SK-MEL-5 (cell line): Measurements from ENCODE around the gene CLECL1. TPM values are rescaled to one million over a fixed set of nuclear protein-coding genes. Genes with fewer than 3 reads are reported as not detected.
"Not testable (repeated sequence)": the region's sequence is repeated elsewhere in the genome, so short reads cannot be mapped to it uniquely, and the experiment has no call there.

Experiments used
- DNase-seq: peaks from one replicate; pipeline ENCODE4 v3.0.0-alpha.2; 2016; ENCODE audit warnings: low read depth, low spot score
- in situ Hi-C: cut with HindIII; loops from 2 replicates; pipeline ENCODE4 v1.10.0; 2016; ENCODE audit warnings: low sequenced_read_pairs, high pct_unique_total_duplicates, low pct_unique_long_range_greater_than_20kb
- total RNA-seq: library from RNA; depleted of rRNA; stranded (reverse); fragments of >200 nt; shearing (Covaris generic); gene quantifications from 2 replicates; pipeline ENCODE4 v1.2.3, GENCODE V29; 2014

The CLECL1 gene
- total RNA-seq, 1 experiment from 2014 or later, result not detected

- DNase-seq, result no peak
- in situ Hi-C loops, result no loop called here
These were observed 20.6 kb upstream of the CLECL1 start for GRCh38 chr12:9753498-9753897.

- in situ Hi-C loops, result no loop called here
- DNase-seq, result no peak
These were observed 20.2 kb upstream of the CLECL1 start for GRCh38 chr12:9753073-9753472.

- in situ Hi-C loops, result no loop called here
- no peak for DNase-seq
These were observed 19.4 kb upstream of the CLECL1 start for GRCh38 chr12:9752145-9752933.

GRCh38 chr12:9751204-9752144, 18.6 kb upstream of the CLECL1 start:
- in situ Hi-C loops, result no loop called here
- peak; percentile 67 for DNase-seq

GRCh38 chr12:9750276-9751203, 17.6 kb upstream of the CLECL1 start:
- in situ Hi-C loops, result no loop called here
- peak; percentile 82 for DNase-seq

- no peak for DNase-seq
- in situ Hi-C loops, result no loop called here
These were observed 16.7 kb upstream of the CLECL1 start for GRCh38 chr12:9749640-9750039.

- in situ Hi-C loops, result no loop called here
- no peak for DNase-seq
These were observed 12.3 kb upstream of the CLECL1 start for GRCh38 chr12:9745199-9745598.

- in situ Hi-C loops, result no loop called here
- DNase-seq, result no peak
These were observed 9.8 kb upstream of the CLECL1 start for GRCh38 chr12:9742661-9743060.

GRCh38 chr12:9741726-9742125, 8.8 kb upstream of the CLECL1 start:
- in situ Hi-C loops, result no loop called here
- no peak for DNase-seq

GRCh38 chr12:9740106-9740750, 7.3 kb upstream of the CLECL1 start:
- in situ Hi-C loops, result no loop called here
- no peak for DNase-seq

GRCh38 chr12:9739404-9740105, 6.7 kb upstream of the CLECL1 start:
- in situ Hi-C loops, DNase-seq: not testable (repeated sequence)

GRCh38 chr12:9738905-9739304, 6.0 kb upstream of the CLECL1 start:
- in situ Hi-C loops, DNase-seq: not testable (repeated sequence)

GRCh38 chr12:9736936-9737705, 4.2 kb upstream of the CLECL1 start:
- in situ Hi-C loops, result no loop called here
- no peak for DNase-seq

- DNase-seq, result no peak
- in situ Hi-C loops, result no loop called here
These were observed 2.7 kb upstream of the CLECL1 start for GRCh38 chr12:9735601-9736000.

GRCh38 chr12:9731797-9732196, 1.1 kb downstream of the CLECL1 start:
- in situ Hi-C loops, result no loop called here
- no peak for DNase-seq

GRCh38 chr12:9731393-9731792, 1.5 kb downstream of the CLECL1 start:
- no peak for DNase-seq
- in situ Hi-C loops, result no loop called here
